Cardiac muscle cell (in vitro differentiated cells and primary cell): ENCODE data around the gene FTO. TPM values are rescaled to one million over a fixed set of nuclear protein-coding genes. Genes with fewer than 3 reads are reported as not detected.
A peak's percentile ranks its signal among the peaks of the same experiment; 100 is the strongest.

Source experiments
- DNase-seq, 2 donors: peaks; one replicate each; pipeline versions ENCODE4 v3.0.0 to v3.0.0-alpha.2; 2010 to 2017; ENCODE audit warnings: low read depth in 1 of 2, low spot score in 1 of 2
- H3K27ac ChIP-seq: fragments of 200-600 bp; sonication (generic); 2 replicates; pipeline ENCODE4 v1.5.1; 2016
- H3K27me3 ChIP-seq: fragments of 200-600 bp; sonication (generic); 2 replicates; pipeline ENCODE4 v1.6.0; 2016; ENCODE audit warnings: control low read depth
- H3K36me3 ChIP-seq: fragments of 200-600 bp; sonication (generic); 2 replicates; pipeline ENCODE4 v1.5.1; 2016; ENCODE audit warnings: control low read depth
- H3K4me1 ChIP-seq: fragments of 200-600 bp; sonication (generic); 2 replicates; pipeline ENCODE4 v1.8.1; 2017; ENCODE audit warnings: low read depth, mild to moderate bottlenecking, mixed run types
- H3K4me3 ChIP-seq: fragments of 200-600 bp; sonication (generic); 2 replicates; pipeline ENCODE4 v1.5.1; 2016; ENCODE audit warnings: mild to moderate bottlenecking
- H3K9me3 ChIP-seq: fragments of 200-600 bp; sonication (generic); 2 replicates; pipeline ENCODE4 v1.5.1; 2017; ENCODE audit warnings: low read depth, mild to moderate bottlenecking, control low read depth
- CTCF ChIP-seq: IDR thresholded peaks from 2 replicates; pipeline ENCODE4 v1.5.1; 2012; ENCODE audit warnings: low read depth, mild to moderate bottlenecking, low read length
- polyA plus RNA-seq: library from polyadenylated mRNA; unstranded; fragments of >200 nt; fragmentation: Nextera tagmentation; extraction: Ambion mirVana; gene quantifications from 2 replicates; pipeline ENCODE4 v1.2.1, GENCODE V29; 2016
- total RNA-seq: library from RNA; depleted of rRNA; stranded (reverse); fragments of >200 nt; gene quantifications from 2 replicates; pipeline ENCODE4 v1.2.3, GENCODE V29; 2016

The FTO gene
- total and polyA plus RNA-seq, 2 experiments from 2014 or later, result 77.7 to 93.8 TPM

- TF ChIP-seq CTCF, result no peak
- Histone ChIP-seq H3K27ac (peak overlapping the region; percentile 88), H3K9me3 (no peaks in the 10 kb centered on the region), H3K36me3 (no peaks in the 10 kb centered on the region), H3K4me3 (no peak overlapping the region), H3K4me1 (peaks cover 46% of the 10 kb centered on the region), H3K27me3 (no peaks in the 10 kb centered on the region)
- DNase-seq, result no peak
These were observed 233.4 kb downstream of the FTO start for GRCh38 chr16:53937161-53937880.

- H3K9me3 ChIP-seq, result no peaks in the 10 kb centered on the region
- H3K36me3 ChIP-seq, result no peaks in the 10 kb centered on the region
- no peak overlapping the region for H3K4me3 ChIP-seq
- H3K27ac ChIP-seq, result no peak overlapping the region
- H3K27me3 ChIP-seq, result no peaks in the 10 kb centered on the region
- peaks cover 20% of the 10 kb centered on the region for H3K4me1 ChIP-seq
- no peak for TF ChIP-seq CTCF
- no peak for DNase-seq
These were observed 240.1 kb downstream of the FTO start for GRCh38 chr16:53944025-53944424.

GRCh38 chr16:53945996-53946395 is 242.0 kb downstream of the FTO start:
- Histone ChIP-seq H3K4me3 (no peak overlapping the region), H3K4me1 (peaks cover 20% of the 10 kb centered on the region), H3K9me3 (no peaks in the 10 kb centered on the region), H3K27ac (no peak overlapping the region), H3K27me3 (no peaks in the 10 kb centered on the region), H3K36me3 (no peaks in the 10 kb centered on the region)
- peak; percentile 65 to 80 for DNase-seq
- peak; percentile 85 for TF ChIP-seq CTCF

- Histone ChIP-seq H3K36me3 (no peaks in the 10 kb centered on the region), H3K27me3 (no peaks in the 10 kb centered on the region), H3K27ac (no peak overlapping the region), H3K9me3 (no peaks in the 10 kb centered on the region), H3K4me1 (peaks cover 20% of the 10 kb centered on the region), H3K4me3 (no peak overlapping the region)
- DNase-seq, result no peak
- TF ChIP-seq CTCF, result no peak
These were observed 242.9 kb downstream of the FTO start for GRCh38 chr16:53946746-53947386.

GRCh38 chr16:53947642-53948041 is 243.7 kb downstream of the FTO start:
- DNase-seq, result no peak
- H3K4me3 ChIP-seq, result no peak overlapping the region
- no peak for TF ChIP-seq CTCF
- no peaks in the 10 kb centered on the region for H3K27me3 ChIP-seq
- H3K4me1 ChIP-seq, result peaks cover 20% of the 10 kb centered on the region
- H3K36me3 ChIP-seq, result no peaks in the 10 kb centered on the region
- no peak overlapping the region for H3K27ac ChIP-seq
- no peaks in the 10 kb centered on the region for H3K9me3 ChIP-seq
